ENCODE results near the gene AP1B1.
"Not testable (repeated sequence)": the region's sequence is repeated elsewhere in the genome, so short reads cannot be mapped to it uniquely, and the experiment has no call there.

DNA sequence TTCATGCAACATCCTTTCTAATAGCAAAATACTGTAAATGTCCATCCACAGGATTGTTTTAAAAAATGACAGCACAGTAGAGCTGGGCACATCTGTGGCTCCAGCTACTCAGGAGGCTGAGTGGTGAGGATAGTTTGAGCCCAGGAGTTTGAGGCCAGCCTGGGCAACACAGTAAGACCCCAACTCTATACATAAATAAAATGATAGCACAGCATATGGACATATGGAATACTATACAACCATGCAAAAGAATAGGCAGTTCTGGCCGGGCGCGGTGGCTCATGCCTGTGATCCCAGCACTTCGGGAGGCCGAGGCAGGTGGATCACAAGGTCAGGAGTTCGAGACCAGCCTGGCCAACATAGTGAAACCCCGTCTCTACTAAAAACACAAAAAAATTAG is 13.6 kb downstream of the AP1B1 start:
- TF ChIP-seq, protein P1, sequence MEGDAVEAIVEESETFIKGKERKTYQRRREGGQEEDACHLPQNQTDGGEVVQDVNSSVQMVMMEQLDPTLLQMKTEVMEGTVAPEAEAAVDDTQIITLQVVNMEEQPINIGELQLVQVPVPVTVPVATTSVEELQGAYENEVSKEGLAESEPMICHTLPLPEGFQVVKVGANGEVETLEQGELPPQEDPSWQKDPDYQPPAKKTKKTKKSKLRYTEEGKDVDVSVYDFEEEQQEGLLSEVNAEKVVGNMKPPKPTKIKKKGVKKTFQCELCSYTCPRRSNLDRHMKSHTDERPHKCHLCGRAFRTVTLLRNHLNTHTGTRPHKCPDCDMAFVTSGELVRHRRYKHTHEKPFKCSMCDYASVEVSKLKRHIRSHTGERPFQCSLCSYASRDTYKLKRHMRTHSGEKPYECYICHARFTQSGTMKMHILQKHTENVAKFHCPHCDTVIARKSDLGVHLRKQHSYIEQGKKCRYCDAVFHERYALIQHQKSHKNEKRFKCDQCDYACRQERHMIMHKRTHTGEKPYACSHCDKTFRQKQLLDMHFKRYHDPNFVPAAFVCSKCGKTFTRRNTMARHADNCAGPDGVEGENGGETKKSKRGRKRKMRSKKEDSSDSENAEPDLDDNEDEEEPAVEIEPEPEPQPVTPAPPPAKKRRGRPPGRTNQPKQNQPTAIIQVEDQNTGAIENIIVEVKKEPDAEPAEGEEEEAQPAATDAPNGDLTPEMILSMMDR (optimal IDR thresholded peaks at IDR 0.05 in 1 of 3, IDR thresholded peaks at IDR 0.05 in 1 of 3, conservative IDR thresholded peaks at IDR 0.05 in 1 of 3; ENCODE audit: extremely low read depth in 1 of 3, insufficient read depth in 2 of 3, low read length in 3 of 3) = not testable (repeated sequence)
- not testable (repeated sequence) for TF ChIP-seq EZH2 (IDR thresholded peaks at IDR 0.05; ENCODE audit: low read length)

All from keratinocyte (primary cell).